HG03095 (cell line): Measurements from ENCODE around the gene TRIP13.
"Not testable (repeated sequence)": the region's sequence is repeated elsewhere in the genome, so short reads cannot be mapped to it uniquely, and the experiment has no call there.

Experiments
- ATAC-seq: cut with Tn5 transposase; IDR thresholded peaks from one replicate; pipeline ENCODE4 v1.9.1; 2021; ENCODE audit warnings: moderate library complexity; ENCODE audit not compliant: unreplicated experiment

The TRIP13 gene

GRCh38 chr5:889075-889710 lies 3.5 kb upstream of the TRIP13 start:
- ATAC-seq, result no peak

- no peak for ATAC-seq
Measured at GRCh38 chr5:891117-891836, 1.4 kb upstream of the TRIP13 start.

GRCh38 chr5:891837-892393 lies 769 bp upstream of the TRIP13 start:
- peak; percentile 13 for ATAC-seq

DNA sequence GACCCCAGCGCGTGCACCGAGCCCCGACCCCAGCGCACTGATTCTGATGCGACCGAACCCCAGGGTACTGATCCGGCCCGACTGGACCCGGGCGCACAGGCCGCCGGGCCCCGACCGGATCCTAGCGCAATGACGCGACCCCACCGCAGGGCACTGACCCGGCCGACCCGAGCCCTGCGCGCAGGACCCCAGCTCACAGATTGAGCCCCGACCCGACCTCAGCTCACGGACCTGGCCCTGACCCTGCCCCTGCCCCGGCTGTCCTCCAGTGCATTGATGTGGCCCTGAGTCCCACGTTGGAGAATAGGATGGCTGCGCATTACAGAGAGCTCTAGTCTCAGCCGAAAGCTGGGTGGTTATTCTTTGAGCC lies 438 bp downstream of the TRIP13 start:
- no peak for ATAC-seq

DNA sequence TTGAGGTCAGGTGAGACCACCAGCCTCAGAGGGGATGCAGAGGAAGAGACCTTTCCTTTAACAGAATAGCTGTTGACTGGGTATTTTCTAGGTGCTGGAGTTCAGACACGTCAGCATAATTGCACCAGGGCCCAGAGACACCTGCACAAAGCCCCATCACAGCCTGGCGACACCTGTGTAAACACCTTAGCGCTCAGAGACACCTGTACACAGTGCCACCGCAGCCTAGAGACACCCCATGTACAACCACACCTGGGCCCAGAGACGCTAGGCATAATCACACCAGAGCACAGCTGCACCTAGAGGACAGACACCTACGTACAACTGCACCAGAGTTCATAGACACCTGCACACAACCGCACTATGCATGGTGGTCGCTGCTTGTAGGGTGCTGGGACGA lies 1.0 kb downstream of the TRIP13 start:
- no peak for ATAC-seq

GRCh38 chr5:900781-901180 lies 8.1 kb downstream of the TRIP13 start:
- no peak for ATAC-seq

- ATAC-seq, result no peak
Measured at GRCh38 chr5:902129-902916, 9.6 kb downstream of the TRIP13 start.

- no peak for ATAC-seq
Measured at GRCh38 chr5:903756-904096, 11.0 kb downstream of the TRIP13 start.

- no peak for ATAC-seq
Measured at GRCh38 chr5:905139-905642, 12.5 kb downstream of the TRIP13 start.

GRCh38 chr5:907366-907910 lies 14.8 kb downstream of the TRIP13 start:
- no peak for ATAC-seq

GRCh38 chr5:908172-908571 lies 15.5 kb downstream of the TRIP13 start:
- ATAC-seq, result no peak

- ATAC-seq, result no peak
Measured at GRCh38 chr5:909086-909485, 16.4 kb downstream of the TRIP13 start.

GRCh38 chr5:909994-910768 lies 17.5 kb downstream of the TRIP13 start:
- ATAC-seq, result no peak

DNA sequence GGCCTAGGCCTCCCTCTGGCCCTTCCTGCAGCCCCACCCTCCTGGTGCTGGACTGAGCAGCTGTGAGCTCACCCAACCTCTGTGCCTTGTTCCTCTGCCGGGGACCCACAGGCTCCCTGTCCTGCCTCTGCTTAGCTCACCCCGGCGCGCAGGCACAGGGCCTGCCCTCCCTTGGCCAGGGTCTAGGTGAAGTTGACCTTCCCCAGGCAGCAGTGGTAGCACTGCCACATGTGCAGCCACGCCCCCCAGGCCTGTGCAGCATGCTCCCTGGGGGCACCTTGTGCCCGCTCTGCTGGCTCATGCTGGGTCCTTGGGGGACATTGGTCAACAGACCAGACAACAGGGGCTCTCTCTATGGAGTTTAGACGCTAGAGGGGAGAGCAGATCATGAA lies 18.1 kb downstream of the TRIP13 start:
- no peak for ATAC-seq

- ATAC-seq, result no peak
Measured at GRCh38 chr5:911601-912000, 18.9 kb downstream of the TRIP13 start.

DNA sequence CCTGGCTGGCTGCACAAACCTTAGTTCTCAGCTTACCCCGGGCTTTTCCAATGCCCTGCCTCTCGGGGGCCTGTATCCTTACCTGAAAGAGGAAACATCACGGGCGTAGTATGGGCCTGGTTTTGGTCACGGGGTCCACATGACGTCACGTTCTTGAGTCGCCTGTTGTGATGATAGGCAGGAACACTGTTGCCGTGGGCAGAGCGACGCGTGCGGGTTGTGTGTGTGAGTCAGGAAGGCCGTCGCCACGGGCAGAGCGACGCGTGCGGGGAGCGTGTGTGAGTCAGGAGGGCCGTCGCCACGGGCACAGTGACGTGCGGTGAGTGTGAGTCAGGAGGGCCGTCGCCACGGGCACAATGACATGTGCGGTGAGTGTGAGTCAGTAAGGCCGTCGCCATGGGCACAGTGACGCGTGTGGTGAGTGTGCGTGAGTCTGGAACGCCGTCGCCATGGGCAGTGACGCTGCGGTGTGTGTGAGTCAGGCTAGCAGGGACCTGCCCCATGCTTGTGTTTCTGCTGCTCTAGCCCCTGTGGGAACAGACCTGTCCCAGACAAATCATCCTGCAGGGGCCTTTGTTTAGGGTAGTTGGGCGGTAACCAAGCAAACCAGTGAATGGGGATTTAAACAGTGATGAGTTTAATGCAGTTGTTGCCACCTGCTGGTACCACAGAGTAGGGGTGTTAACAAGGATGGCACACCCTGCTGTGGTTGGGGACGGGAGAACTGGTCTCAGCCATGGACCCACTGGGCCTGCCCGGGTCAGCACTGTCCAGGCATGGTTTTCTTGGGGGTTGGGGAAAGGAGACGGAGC lies 19.8 kb downstream of the TRIP13 start:
- ATAC-seq, result no peak

DNA sequence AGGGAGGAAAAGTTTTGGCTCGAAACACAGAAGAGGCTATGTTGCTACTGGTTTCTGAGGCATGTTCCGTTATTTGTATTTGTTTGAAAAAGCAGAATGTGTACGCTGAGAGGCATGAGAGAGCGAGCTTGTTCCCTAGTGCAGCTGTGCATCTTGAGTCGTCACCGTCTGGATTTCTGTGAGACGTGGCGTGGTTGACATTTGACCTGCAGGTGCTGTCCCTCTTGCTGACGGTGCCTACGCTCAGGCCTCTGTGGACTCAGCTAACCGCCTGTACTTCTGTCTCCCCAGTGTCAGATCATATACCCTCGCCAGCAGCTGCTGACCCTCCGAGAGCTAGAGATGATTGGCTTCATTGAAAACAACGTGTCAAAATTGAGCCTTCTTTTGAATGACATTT lies 21.5 kb downstream of the TRIP13 start:
- ATAC-seq, result no peak

GRCh38 chr5:914612-915011 lies 21.9 kb downstream of the TRIP13 start:
- no peak for ATAC-seq

GRCh38 chr5:915346-915745 lies 22.7 kb downstream of the TRIP13 start:
- ATAC-seq, result not testable (repeated sequence)

DNA sequence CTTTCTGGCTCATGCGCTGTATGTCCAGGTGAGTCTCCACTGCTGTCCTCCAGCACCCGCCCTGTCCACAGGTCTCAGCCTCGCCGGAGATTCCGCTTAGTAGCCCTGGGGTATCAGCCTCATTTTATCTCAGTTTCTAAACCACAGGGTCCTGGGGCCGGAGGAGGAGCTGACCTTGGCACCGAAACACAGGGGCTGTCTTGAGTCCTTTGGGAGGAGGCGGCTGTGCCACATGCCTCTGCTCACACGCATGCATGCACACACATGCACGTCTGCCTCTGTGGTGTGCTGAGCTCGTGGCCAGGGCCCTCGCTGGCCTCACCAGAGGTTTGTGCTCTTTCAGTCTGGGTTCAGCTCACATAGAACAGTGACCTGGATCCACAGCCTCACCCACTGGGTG lies 23.3 kb downstream of the TRIP13 start:
- ATAC-seq, result no peak
